Measurements from ENCODE around the gene SH2D4B.

Gene SH2D4B

DNA sequence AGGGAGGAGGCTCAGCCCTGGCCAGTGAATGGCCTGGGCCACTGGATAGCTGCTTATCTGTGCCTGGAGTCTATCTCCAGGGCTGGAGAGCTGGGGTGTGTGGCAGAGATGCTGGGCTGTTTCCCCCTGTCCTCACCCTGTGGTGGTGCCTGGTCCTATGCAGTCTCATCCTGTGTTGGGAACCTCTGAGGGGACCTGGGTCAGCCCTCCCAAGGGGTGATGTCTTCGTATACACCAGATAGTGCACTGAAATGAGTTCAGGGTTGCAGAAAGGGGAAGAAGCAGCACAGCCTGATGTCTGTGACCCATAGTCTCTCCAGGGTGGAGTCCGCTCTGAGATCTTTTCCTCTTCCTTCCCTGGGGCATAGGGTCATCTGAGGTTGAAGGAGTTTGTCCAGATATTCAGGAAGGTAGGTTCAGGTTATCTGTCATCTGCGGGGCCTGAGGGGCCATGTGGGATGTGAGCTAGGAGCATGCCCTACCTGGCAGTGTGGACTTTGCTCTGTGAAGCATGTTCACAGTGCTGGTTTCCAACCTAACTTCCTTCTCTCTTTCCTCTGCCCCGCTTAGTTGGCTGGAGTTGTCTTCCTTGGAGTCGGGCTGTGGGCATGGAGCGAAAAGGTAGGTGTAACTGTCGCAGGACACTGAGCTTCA is 33.4 kb upstream of the SH2D4B start:
- DNase-seq = no peak

GRCh38 chr10:80504897-80505465 is 32.7 kb upstream of the SH2D4B start:
- no peak for DNase-seq

GRCh38 chr10:80506189-80506575 is 31.5 kb upstream of the SH2D4B start:
- no peak for DNase-seq

- DNase-seq = no peak
Measured at GRCh38 chr10:80506836-80507487, 30.7 kb upstream of the SH2D4B start.

DNA sequence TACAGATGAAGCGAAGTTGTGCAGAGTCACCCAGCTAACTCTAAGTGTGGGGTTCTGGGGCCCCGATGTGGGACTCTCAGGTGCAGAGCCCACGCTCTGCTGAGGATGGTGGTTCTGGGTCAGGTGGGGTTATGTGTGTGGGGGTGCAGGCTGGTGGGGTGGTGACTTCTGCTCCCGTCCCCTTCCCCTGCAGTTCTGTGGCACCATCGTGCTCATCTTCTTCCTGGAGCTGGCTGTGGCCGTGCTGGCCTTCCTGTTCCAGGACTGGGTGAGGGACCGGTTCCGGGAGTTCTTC is 28.6 kb upstream of the SH2D4B start:
- DNase-seq = no peak

GRCh38 chr10:80509403-80510161 is 28.1 kb upstream of the SH2D4B start:
- DNase-seq = no peak

DNA sequence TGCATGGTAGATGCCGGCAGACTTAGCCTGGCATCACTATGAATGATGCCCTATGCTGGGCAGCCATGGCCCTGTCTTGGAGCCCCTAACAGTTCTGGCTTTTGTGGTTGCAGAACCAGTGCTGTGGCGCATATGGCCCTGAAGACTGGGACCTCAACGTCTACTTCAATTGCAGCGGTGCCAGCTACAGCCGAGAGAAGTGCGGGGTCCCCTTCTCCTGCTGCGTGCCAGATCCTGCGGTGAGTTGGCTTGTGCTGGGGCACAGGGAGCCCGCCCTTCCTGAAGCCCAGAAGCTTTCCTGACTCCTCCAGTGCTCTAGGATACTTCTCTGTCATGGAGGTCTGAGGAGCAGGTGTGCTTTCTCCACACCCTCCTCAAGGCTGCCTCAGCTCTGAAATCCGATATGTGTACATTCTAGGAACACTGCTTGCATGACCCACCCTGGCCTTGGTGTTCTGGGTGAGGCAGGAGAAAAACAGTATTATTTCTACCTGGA is 25.6 kb upstream of the SH2D4B start:
- DNase-seq = no peak

DNA sequence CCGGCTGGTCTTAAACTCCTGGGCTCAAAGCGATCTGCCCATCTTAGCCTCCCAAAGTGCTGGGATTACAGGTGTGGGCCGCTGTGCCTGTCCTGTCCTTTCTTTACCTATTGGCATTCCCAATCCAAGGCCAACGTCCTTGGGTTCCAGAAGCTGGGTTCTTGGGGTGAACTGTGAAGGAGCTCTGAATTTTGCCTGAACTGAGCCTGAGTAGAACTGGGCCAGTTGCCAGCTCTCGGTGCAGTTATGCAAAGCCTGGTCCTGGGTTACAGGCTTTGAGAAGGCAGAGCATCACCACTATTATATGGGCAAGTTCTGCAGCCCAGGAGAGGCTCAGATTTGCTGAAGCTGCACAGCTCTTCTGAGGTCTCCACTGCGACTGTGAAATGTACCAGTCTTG is 24.6 kb upstream of the SH2D4B start:
- DNase-seq = no peak

GRCh38 chr10:80515511-80515910 is 22.2 kb upstream of the SH2D4B start:
- no peak for DNase-seq

GRCh38 chr10:80515941-80516340 is 21.8 kb upstream of the SH2D4B start:
- no peak for DNase-seq

- no peak for DNase-seq
Measured at GRCh38 chr10:80516506-80517075, 21.1 kb upstream of the SH2D4B start.

DNA sequence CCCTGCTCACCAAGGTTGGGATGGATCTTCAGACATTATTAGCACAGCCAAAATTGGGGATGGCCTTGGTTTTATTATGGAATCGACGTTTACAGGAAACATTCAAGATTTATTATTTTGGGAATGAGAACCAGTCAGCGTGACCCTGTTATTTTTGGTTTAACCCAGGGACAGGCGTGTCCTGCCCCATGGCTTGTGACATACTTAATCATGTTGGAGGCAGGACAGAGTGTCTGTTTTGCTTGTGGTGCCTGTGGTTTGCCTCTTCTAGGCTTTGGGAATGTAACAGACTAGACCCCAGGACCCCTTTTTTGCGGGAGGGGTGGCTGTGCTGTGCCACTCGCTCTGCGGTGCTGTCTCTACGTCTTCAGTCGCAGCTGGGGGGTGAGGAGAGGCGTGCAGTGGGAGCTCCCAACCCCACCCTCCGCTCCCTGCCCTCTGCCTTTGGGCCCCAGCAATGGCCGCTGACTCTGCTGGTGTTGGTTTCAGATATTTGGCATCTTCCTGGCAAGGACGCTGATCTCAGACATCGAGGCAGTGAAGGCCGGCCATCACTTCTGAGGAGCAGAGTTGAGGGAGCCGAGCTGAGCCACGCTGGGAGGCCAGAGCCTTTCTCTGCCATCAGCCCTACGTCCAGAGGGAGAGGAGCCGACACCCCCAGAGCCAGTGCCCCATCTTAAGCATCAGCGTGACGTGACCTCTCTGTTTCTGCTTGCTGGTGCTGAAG is 20.1 kb upstream of the SH2D4B start:
- DNase-seq = no peak

DNA sequence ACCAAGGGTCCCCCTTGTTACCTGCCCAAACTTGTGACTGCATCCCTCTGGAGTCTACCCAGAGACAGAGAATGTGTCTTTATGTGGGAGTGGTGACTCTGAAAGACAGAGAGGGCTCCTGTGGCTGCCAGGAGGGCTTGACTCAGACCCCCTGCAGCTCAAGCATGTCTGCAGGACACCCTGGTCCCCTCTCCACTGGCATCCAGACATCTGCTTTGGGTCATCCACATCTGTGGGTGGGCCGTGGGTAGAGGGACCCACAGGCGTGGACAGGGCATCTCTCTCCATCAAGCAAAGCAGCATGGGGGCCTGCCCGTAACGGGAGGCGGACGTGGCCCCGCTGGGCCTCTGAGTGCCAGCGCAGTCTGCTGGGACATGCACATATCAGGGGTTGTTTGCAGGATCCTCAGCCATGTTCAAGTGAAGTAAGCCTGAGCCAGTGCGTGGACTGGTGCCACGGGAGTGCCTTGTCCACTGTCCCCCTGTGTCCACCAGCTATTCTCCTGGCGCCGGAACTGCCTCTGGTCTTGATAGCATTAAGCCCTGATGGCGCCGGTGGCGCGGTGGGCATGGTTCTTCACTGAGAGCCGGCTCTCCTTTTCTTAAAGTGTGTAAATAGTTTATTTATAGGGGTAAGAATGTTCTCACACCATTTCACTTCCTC is 19.4 kb upstream of the SH2D4B start:
- no peak for DNase-seq

GRCh38 chr10:80518807-80519360 is 18.8 kb upstream of the SH2D4B start:
- no peak for DNase-seq

- no peak for DNase-seq
Measured at GRCh38 chr10:80519936-80520650, 17.6 kb upstream of the SH2D4B start.

GRCh38 chr10:80520661-80521470 is 16.8 kb upstream of the SH2D4B start:
- DNase-seq = no peak

DNA sequence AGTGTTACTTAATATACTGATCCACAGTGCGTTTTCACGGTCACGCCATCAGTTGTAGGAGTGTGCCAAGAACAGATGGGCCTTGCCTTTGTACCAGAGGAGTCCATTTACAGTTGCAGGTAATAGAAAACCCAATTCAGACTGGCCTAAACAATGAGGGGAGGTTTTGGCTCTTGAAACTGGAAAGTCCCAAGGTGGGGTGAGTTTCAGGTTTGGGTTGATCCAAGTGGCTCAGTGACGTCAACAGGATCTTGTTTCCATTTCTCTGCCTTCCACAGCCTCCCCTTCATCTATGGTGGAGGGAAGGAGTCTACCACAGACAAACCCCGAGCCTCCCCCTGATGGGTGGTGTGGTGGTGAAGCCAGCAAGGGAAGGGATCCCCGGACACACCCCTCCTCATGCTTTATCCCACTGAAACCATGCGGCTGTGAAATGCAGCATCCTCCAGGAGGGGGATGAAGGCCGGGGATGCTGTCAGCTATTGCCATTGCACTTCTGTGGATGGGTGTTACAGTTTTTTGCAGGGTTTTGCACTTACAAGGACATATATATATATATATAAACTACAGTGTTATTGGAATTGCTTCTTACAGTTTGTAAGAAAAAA is 14.8 kb upstream of the SH2D4B start:
- DNase-seq = no peak

DNA sequence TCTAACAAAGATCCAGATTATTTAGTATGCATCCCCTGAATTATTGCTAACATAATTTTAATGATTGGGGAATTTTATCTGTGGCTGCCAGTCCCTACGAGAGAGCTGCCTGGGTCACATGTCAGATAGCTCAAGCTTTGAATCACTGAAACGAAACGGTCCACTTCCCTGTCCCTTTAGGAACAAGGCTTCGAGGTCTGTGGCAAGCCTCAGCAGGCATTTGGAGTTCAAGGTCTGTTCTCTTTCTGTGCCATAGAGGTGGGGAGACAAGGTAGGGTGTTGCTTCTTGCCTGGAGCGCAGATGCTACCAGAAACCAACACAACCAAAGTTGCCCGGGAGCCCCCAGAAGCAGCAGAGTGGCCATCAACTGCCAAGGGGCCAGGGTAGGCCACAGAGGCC is 13.9 kb upstream of the SH2D4B start:
- no peak for DNase-seq

GRCh38 chr10:80524190-80524909 is 13.4 kb upstream of the SH2D4B start:
- DNase-seq = no peak
